A673 (cell line): ENCODE data around the gene CER1. TPM values are rescaled to one million over a fixed set of nuclear protein-coding genes. Genes with fewer than 3 reads are reported as not detected.

Experiments used
- BruUV-seq: library from RNA; stranded (reverse); fragments of 400-500 nt; replicated peaks from 2 replicates; lab custom pipeline; 2021; lab: Mats Ljungman, UMichigan
- CTCF ChIA-PET: fragments of 300-600 bp; sonication (Branson Sonifier 250); formaldehyde crosslinking; loops from one replicate; lab custom pipeline; 2022; ENCODE audit warnings: antibody characterized with exemption; lab: Charles Lee
- POLR2A ChIA-PET: fragments of 300-600 bp; sonication (Branson Sonifier 250); formaldehyde crosslinking; loops from one replicate; lab custom pipeline; 2022; ENCODE audit warnings: antibody characterized with exemption; ENCODE audit not compliant: low non-redundant PET; lab: Charles Lee
- DNase-seq: peaks from one replicate; pipeline ENCODE4 v3.0.0-alpha.2; 2015; ENCODE audit warnings: low spot score
- H3K27ac ChIP-seq: fragments of 200-600 bp; sonication (generic); 2 replicates; pipeline ENCODE4 v1.5.1; 2016; ENCODE audit warnings: mixed run types, low read depth, mild to moderate bottlenecking, mixed read lengths, antibody characterized with exemption, low read length; ENCODE audit not compliant: poor library complexity, severe bottlenecking
- H3K27me3 ChIP-seq: fragments of 200-600 bp; sonication (generic); replicated peaks from 2 replicates; pipeline ENCODE4 v1.6.1; 2017; ENCODE audit warnings: mixed run types, low read depth, mild to moderate bottlenecking, mixed read lengths, antibody characterized with exemption, low read length; ENCODE audit not compliant: insufficient read depth, poor library complexity
- H3K36me3 ChIP-seq: fragments of 200-600 bp; sonication (generic); 2 replicates; pipeline ENCODE4 v1.6.1; 2016; ENCODE audit warnings: mixed run types, mild to moderate bottlenecking, mixed read lengths, antibody characterized with exemption, low read length; ENCODE audit not compliant: insufficient read depth, poor library complexity, severe bottlenecking
- H3K4me1 ChIP-seq: fragments of 200-600 bp; sonication (generic); 2 replicates; pipeline ENCODE4 v1.6.1; 2017; ENCODE audit warnings: mixed run types, mild to moderate bottlenecking, mixed read lengths, antibody characterized with exemption, low read length; ENCODE audit not compliant: insufficient read depth, poor library complexity, severe bottlenecking
- H3K4me3 ChIP-seq: fragments of 200-600 bp; sonication (generic); 2 replicates; pipeline ENCODE4 v1.5.1; 2016; ENCODE audit warnings: low read depth, mixed run types, mild to moderate bottlenecking, mixed read lengths, low read length; ENCODE audit not compliant: poor library complexity, severe bottlenecking
- H3K9me3 ChIP-seq: fragments of 200-600 bp; sonication (generic); 2 replicates; pipeline ENCODE4 v1.6.1; 2016; ENCODE audit warnings: mixed run types, low read depth, mild to moderate bottlenecking, mixed read lengths, antibody characterized with exemption, low read length; ENCODE audit not compliant: poor library complexity, severe bottlenecking
- EZH2 ChIP-seq: fragments of 200-600 bp; sonication (generic); IDR thresholded peaks from 2 replicates; pipeline ENCODE4 v1.6.1; 2017; ENCODE audit warnings: borderline replicate concordance, low read depth, mild to moderate bottlenecking, mixed read lengths, antibody characterized with exemption, low read length; ENCODE audit not compliant: poor library complexity, severe bottlenecking
- intact Hi-C: fragments of 100-400 bp; cut with micrococcal nuclease; formaldehyde crosslinking; loops from one replicate; pipeline ENCODE4 v1.10.0; 2022; ENCODE audit not compliant: unreplicated experiment
- total RNA-seq: library from RNA; stranded (reverse); gene quantifications from 2 replicates; pipeline ENCODE4 v1.2.3, GENCODE V29; 2021
- TF ChIP-seq, protein P1 (sequence below): fragments of 300-800, 200-600 bp; sonication (generic); conservative IDR thresholded peaks from 2 replicates; pipeline ENCODE4 v1.5.1; 2017; ENCODE audit warnings: low read depth, mild to moderate bottlenecking, antibody characterized with exemption, low read length, moderate library complexity, mixed read lengths

The CER1 gene
- total RNA-seq, 1 experiment from 2014 or later: 28.8 TPM

DNA sequence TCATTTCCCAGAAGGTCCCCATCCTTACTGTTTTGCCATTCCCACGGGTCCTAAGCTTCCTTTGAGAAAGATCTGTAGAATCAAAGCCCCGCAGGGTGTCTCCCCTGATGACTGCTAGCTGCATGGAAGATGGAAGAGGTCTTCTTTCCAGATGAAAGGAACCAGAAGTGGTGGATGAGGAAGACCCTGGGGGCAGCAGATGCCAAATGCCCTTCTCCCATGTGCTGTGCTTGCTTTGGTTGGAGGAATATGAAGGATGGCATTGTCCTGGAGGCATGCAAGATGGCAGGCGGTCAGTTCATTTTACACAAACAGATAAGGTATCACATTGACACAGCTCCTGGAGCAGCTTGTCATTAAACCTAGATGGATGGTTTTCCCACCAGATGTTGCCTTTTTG, 25.8 kb upstream of the CER1 start:
- no peak overlapping the region for H3K27ac ChIP-seq
- TF ChIP-seq, protein P1, sequence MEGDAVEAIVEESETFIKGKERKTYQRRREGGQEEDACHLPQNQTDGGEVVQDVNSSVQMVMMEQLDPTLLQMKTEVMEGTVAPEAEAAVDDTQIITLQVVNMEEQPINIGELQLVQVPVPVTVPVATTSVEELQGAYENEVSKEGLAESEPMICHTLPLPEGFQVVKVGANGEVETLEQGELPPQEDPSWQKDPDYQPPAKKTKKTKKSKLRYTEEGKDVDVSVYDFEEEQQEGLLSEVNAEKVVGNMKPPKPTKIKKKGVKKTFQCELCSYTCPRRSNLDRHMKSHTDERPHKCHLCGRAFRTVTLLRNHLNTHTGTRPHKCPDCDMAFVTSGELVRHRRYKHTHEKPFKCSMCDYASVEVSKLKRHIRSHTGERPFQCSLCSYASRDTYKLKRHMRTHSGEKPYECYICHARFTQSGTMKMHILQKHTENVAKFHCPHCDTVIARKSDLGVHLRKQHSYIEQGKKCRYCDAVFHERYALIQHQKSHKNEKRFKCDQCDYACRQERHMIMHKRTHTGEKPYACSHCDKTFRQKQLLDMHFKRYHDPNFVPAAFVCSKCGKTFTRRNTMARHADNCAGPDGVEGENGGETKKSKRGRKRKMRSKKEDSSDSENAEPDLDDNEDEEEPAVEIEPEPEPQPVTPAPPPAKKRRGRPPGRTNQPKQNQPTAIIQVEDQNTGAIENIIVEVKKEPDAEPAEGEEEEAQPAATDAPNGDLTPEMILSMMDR: no peak
- no peak for TF ChIP-seq EZH2
- DNase-seq: peak; percentile 10
- POLR2A ChIA-PET: no interaction called here
- CTCF ChIA-PET: no interaction called here
- intact Hi-C loops: no loop called here
- H3K27me3 ChIP-seq: no peaks in the 10 kb centered on the region
- H3K4me1 ChIP-seq: peaks cover 19% of the 10 kb centered on the region
- H3K4me3 ChIP-seq: no peak overlapping the region
- no peaks in the 10 kb centered on the region for H3K36me3 ChIP-seq
- no peaks in the 10 kb centered on the region for H3K9me3 ChIP-seq
- BruUV-seq: no TSS peak

DNA sequence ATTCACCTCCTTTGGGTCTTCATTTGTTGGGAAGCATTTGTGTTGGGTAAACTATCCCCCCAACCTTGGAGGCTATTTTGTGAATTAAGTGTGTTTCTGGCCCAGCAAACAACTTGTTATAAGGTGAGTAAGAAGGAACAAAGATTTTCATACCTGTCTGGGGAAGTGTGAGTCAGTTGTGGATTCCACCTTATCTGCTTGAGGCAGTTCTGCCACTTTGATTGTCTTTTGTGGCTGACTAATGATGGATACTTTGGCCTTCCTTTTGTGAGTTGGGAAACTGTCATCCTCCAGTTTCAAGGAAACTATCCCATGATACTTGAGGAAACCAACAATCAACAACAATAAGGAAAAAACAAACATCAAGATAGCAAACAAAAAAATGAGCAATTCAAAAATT, 24.6 kb upstream of the CER1 start:
- H3K27me3 ChIP-seq: no peaks in the 10 kb centered on the region
- no peak for TF ChIP-seq EZH2
- TF ChIP-seq, protein P1: no peak
- no peaks in the 10 kb centered on the region for H3K9me3 ChIP-seq
- ChIA-PET CTCF (no interaction called here), POLR2A (no interaction called here)
- BruUV-seq: no TSS peak
- peaks cover 25% of the 10 kb centered on the region for H3K4me1 ChIP-seq
- no peak for DNase-seq
- intact Hi-C loops: no loop called here
- no peak overlapping the region for H3K27ac ChIP-seq
- H3K36me3 ChIP-seq: no peaks in the 10 kb centered on the region
- no peak overlapping the region for H3K4me3 ChIP-seq

- DNase-seq: no peak
- ChIA-PET POLR2A (no interaction called here), CTCF (no interaction called here)
- no peak overlapping the region for H3K27ac ChIP-seq
- H3K9me3 ChIP-seq: no peaks in the 10 kb centered on the region
- peaks cover 26% of the 10 kb centered on the region for H3K4me1 ChIP-seq
- no peak overlapping the region for H3K4me3 ChIP-seq
- no peaks in the 10 kb centered on the region for H3K27me3 ChIP-seq
- no peaks in the 10 kb centered on the region for H3K36me3 ChIP-seq
- BruUV-seq: no TSS peak
- no peak for TF ChIP-seq EZH2
- TF ChIP-seq, protein P1: no peak
- intact Hi-C loops: no loop called here
Measured at GRCh38 chr9:14746626-14747025, 24.1 kb upstream of the CER1 start.
